AG04449 (cell line): Measurements from ENCODE around the gene AGO1.
"Not testable (repeated sequence)": the region's sequence is repeated elsewhere in the genome, so short reads cannot be mapped to it uniquely, and the experiment has no call there.

Experiments used
- CTCF ChIA-PET: fragments of 350-600 bp; formaldehyde crosslinking; extraction: SDS; loops from one replicate; lab custom pipeline; 2021; ENCODE audit warnings: antibody characterized with exemption; lab: Yijun Ruan, JAX
- POLR2A ChIA-PET: fragments of 400-600, 350-600 bp; formaldehyde crosslinking; extraction: SDS; loops from one replicate; lab custom pipeline; 2020; ENCODE audit warnings: antibody characterized with exemption, inconsistent platforms; lab: Yijun Ruan, JAX
- DNase-seq: peaks from one replicate; pipeline ENCODE4 v3.0.0-alpha.2; 2010; ENCODE audit warnings: low read depth, low spot score
- H3K4me3 ChIP-seq: 2 replicates; pipeline ENCODE4 v1.5.1; 2011; ENCODE audit warnings: low read depth, mild to moderate bottlenecking, control low read depth, low read length
- TF ChIP-seq, protein P1 (sequence below): IDR thresholded peaks from one replicate; pipeline ENCODE4 v1.5.1; 2011; ENCODE audit warnings: mild to moderate bottlenecking, moderate library complexity, low read length, control low read depth, inconsistent platforms; ENCODE audit not compliant: insufficient read depth; ENCODE audit errors: missing control alignments

Gene AGO1

DNA sequence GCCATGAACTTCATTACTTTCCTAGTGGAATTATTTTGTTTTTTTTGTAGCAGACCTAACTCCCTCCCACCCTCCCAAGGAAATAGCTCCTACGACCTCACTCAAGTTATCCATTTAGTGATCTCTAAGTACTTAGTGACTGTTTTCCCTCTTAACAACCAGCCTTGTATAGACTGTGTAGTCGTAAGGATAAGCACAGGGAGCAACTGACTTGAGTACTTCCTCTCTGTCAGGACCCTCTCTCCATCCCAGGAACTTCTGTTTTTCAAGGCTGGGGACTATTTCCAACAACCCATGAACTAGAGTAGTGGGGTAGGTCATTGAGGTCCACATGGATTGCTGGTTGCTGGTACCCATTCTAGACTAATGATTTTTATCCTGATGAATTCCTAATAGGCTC is 1.9 kb downstream of the AGO1 start:
- POLR2A ChIA-PET = no interaction called here
- TF ChIP-seq, protein P1, sequence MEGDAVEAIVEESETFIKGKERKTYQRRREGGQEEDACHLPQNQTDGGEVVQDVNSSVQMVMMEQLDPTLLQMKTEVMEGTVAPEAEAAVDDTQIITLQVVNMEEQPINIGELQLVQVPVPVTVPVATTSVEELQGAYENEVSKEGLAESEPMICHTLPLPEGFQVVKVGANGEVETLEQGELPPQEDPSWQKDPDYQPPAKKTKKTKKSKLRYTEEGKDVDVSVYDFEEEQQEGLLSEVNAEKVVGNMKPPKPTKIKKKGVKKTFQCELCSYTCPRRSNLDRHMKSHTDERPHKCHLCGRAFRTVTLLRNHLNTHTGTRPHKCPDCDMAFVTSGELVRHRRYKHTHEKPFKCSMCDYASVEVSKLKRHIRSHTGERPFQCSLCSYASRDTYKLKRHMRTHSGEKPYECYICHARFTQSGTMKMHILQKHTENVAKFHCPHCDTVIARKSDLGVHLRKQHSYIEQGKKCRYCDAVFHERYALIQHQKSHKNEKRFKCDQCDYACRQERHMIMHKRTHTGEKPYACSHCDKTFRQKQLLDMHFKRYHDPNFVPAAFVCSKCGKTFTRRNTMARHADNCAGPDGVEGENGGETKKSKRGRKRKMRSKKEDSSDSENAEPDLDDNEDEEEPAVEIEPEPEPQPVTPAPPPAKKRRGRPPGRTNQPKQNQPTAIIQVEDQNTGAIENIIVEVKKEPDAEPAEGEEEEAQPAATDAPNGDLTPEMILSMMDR = no peak
- no peak for DNase-seq
- CTCF ChIA-PET = interaction anchor here (0.9 kb wide), 1 partner anchor 10 kb away, joined by 3 read pairs; no protein-coding TSS in a partner anchor
- no peak overlapping the region for H3K4me3 ChIP-seq

DNA sequence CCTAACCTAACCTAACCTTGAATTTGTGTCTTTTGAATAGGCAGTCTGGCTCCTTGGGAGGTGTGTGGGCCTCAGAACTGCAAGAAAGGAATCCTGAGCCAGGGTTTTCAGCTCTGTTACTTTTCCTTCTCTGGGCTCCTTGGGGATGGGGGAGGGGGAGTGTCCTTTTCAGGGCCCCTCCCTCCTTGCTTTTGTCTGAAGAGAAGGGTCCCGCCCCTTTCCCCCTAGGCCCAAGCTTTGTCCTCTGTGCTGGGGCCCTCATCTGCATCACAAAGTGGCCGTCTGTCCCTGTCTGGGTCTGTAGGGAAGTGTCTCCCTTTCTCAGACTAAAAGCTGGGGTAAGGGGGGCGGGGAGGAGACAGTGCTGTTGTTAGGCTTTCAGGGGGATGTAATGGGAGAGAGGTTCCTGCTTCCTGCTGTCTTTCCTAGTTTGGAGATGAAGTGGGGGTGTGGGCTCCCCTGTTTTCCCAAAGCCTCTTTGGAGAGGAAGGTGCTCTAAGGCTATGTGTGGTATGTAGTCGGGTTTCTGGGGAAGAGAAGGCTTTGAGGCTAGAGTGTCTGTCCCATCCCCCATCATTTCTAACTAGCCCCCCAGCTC is 3.1 kb downstream of the AGO1 start:
- TF ChIP-seq, protein P1 = no peak
- ChIA-PET CTCF (no interaction called here), POLR2A (no interaction called here)
- H3K4me3 ChIP-seq = no peak overlapping the region
- no peak for DNase-seq

DNA sequence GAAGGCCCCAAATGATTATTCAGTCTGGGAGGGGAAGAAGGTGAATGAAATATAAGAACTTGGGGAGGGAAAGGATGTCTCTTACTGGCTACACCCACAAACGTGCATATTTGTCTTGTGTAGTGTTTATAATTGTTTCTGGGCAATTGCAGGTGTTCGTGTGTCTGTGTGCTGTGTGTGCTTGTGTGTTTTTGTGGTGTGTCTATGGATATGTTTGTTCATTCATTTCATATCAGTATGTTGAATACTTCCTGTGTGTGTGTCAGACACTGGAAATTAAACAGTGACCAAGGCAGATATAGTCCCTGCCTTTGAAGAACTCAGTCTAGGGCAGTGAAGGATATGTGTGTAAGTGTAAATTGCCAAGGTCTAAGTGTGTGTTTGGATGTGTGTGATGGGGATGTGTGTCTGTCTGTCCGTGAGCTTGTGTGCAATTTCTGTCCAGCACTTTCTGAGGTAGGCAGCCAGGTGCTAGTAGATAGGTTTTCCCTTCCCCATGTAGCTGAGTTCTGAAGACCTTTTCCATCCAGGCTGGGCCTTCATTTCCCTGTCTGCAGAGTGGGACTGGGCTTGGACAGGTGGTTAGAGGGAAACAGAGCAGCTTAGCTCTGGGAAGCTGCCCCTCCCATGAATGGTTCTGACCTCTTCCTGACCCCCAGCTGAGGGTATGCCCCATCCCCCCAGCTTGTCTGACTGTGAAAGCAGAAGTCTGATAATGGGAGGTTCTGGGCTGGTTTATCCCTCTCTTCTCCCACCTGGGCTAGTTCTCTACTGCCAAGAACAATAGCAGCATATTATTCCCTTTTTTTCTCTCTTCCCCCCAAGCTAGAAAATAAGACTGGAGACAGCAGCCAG is 3.8 kb downstream of the AGO1 start:
- H3K4me3 ChIP-seq = no peak overlapping the region
- ChIA-PET POLR2A (no interaction called here), CTCF (no interaction called here)
- no peak for DNase-seq
- TF ChIP-seq, protein P1 = no peak

DNA sequence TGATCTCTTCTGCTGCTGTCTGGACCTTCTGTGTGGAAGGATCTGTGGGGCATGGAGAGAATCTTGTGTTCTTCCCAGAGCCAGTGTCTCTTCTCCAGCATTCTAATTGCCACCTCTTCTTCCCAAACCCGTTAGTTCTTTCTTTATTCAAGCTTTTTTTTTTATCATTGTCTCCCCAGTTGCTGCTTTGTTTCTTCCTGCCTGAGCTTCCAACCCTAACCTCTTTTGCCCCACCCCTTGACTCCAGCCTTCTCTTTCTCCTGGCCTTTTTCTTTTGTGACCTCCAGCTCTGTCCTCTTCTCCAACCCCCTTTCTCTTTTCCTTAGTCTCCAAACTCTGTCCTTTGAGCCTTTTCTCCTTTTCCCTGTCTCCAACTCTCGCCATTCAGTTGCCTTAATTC is 4.5 kb downstream of the AGO1 start:
- POLR2A ChIA-PET = no interaction called here
- no peak overlapping the region for H3K4me3 ChIP-seq
- CTCF ChIA-PET = no interaction called here
- DNase-seq = no peak
- TF ChIP-seq, protein P1 = no peak

DNA sequence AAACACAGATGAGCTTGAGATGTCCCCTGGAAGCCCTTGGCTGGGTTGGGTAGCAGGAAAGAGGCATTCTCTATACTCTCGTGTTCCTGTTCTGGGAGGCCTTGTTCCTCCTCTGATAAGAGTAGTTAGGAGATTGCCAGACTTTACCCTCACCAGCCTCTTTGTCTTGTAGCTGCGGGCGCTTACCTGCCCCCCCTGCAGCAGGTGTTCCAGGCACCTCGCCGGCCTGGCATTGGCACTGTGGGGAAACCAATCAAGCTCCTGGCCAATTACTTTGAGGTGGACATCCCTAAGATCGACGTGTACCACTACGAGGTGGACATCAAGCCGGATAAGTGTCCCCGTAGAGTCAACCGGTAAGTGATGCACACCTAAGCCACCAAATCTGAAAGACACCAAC is 5.2 kb downstream of the AGO1 start:
- POLR2A ChIA-PET = no interaction called here
- no peak for DNase-seq
- CTCF ChIA-PET = no interaction called here

DNA sequence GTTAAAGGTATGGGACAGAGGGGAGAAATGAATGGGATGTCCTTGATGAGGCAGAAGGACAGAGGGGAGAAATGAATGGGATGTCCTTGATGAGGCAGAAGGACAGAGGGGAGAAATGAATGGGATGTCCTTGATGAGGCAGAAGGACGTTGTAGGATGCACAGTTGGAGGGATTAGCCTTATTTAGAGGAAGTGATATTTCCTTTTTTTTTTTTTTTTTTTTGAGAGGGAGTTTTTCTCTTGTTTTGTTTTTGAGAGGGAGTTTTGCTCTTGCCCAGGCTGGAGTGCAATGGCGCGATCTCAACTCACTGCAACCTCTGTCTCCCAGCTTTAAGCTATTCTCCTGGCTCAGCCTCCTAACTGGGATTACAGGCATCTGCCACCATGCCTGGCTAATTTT is 6.0 kb downstream of the AGO1 start:
- H3K4me3 ChIP-seq, POLR2A ChIA-PET, DNase-seq, CTCF ChIA-PET: not testable (repeated sequence)

More for the DNA sequence above, 5.2 kb downstream of the AGO1 start:
- no peak overlapping the region for H3K4me3 ChIP-seq
- TF ChIP-seq, protein P1 = no peak
